ENCODE results near the gene NUP133. TPM values are rescaled to one million over a fixed set of nuclear protein-coding genes. Genes with fewer than 3 reads are reported as not detected.

Gene NUP133
- total RNA-seq, 1 experiment from 2014 or later = 59.0 TPM

GRCh38 chr1:229447809-229448252 lies 60.3 kb downstream of the NUP133 start:
- POLR2A ChIA-PET (ENCODE audit: low non-redundant PET) = no interaction called here

GRCh38 chr1:229445828-229446227 lies 62.3 kb downstream of the NUP133 start:
- H3K36me3 ChIP-seq (ENCODE audit: insufficient read depth, low read length, poor library complexity, severe bottlenecking) = peaks cover 15% of the 10 kb centered on the region
- H3K9me3 ChIP-seq (ENCODE audit: low read depth, low read length, poor library complexity, severe bottlenecking) = no peaks in the 10 kb centered on the region
- ChIA-PET CTCF (no interaction called here), POLR2A (ENCODE audit: low non-redundant PET) (no interaction called here)
- no peaks in the 10 kb centered on the region for H3K27me3 ChIP-seq (replicated peaks; ENCODE audit: insufficient read depth, low read depth, low read length, poor library complexity)
- no TSS peak for BruUV-seq (replicated peaks)
- no peak overlapping the region for H3K4me3 ChIP-seq (ENCODE audit: low read depth, low read length, poor library complexity, severe bottlenecking)
- intact Hi-C loops (cut with micrococcal nuclease; ENCODE audit: unreplicated experiment) = no loop called here
- DNase-seq (ENCODE audit: low spot score) = no peak
- no peak for TF ChIP-seq CTCF (conservative IDR thresholded peaks at IDR 0.05; ENCODE audit: low read depth, low read length)
- TF ChIP-seq EZH2 (IDR thresholded peaks at IDR 0.05; ENCODE audit: borderline replicate concordance, low read depth, low read length, poor library complexity, severe bottlenecking) = no peak
- H3K4me1 ChIP-seq (ENCODE audit: insufficient read depth, low read length, poor library complexity, severe bottlenecking) = no peaks in the 10 kb centered on the region
- no peak overlapping the region for H3K27ac ChIP-seq (ENCODE audit: low read depth, low read length, poor library complexity, severe bottlenecking)

More at GRCh38 chr1:229447809-229448252, 60.3 kb downstream of the NUP133 start:
- Histone ChIP-seq H3K27me3 (replicated peaks; ENCODE audit: insufficient read depth, low read depth, low read length, poor library complexity) (no peaks in the 10 kb centered on the region), H3K27ac (ENCODE audit: low read depth, low read length, poor library complexity, severe bottlenecking) (no peak overlapping the region), H3K36me3 (ENCODE audit: insufficient read depth, low read length, poor library complexity, severe bottlenecking) (peaks cover 18% of the 10 kb centered on the region), H3K4me3 (ENCODE audit: low read depth, low read length, poor library complexity, severe bottlenecking) (no peak overlapping the region), H3K4me1 (ENCODE audit: insufficient read depth, low read length, poor library complexity, severe bottlenecking) (no peaks in the 10 kb centered on the region), H3K9me3 (ENCODE audit: low read depth, low read length, poor library complexity, severe bottlenecking) (no peaks in the 10 kb centered on the region)
- TF ChIP-seq CTCF (conservative IDR thresholded peaks at IDR 0.05; ENCODE audit: low read depth, low read length) (no peak), EZH2 (IDR thresholded peaks at IDR 0.05; ENCODE audit: borderline replicate concordance, low read depth, low read length, poor library complexity, severe bottlenecking) (no peak)
- CTCF ChIA-PET = no interaction called here
- BruUV-seq (replicated peaks) = no TSS peak
- DNase-seq (ENCODE audit: low spot score) = no peak
- intact Hi-C loops (cut with micrococcal nuclease; ENCODE audit: unreplicated experiment) = no loop called here

DNA sequence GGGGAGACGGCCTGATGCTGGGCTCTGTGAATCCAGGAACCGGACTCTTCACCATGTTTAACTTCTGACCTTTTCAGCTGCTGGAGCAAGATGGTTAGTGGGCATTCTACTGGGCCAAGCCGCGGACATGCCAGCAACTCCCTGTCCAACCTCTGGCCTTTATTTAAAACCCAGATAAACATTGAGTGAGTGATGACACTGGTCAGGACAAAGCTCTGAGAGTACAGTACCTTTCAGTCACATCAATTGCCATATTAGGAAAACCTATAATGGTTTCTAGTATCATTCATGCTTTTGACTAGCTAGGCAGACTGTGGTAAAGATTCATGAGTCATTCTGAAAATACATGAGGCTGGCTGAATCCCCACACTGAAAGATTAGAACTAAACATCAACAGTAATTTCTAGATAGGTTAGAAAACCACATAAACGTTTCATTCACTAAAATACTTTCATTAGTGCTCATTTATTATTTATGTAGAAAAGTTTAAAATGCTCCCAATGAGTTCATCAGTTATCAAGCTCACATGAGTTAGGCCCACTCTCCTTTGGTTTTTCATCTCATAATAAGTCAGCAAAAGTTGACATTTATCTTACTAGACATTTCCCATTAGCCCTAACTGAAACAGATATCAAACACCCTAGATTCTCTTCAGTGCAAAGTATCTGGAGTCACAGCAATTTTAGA lies 67.1 kb downstream of the NUP133 start:
- Histone ChIP-seq H3K27me3 (replicated peaks; ENCODE audit: insufficient read depth, low read depth, low read length, poor library complexity) (no peaks in the 10 kb centered on the region), H3K36me3 (ENCODE audit: insufficient read depth, low read length, poor library complexity, severe bottlenecking) (peaks cover 12% of the 10 kb centered on the region), H3K4me1 (ENCODE audit: insufficient read depth, low read length, poor library complexity, severe bottlenecking) (no peaks in the 10 kb centered on the region), H3K27ac (ENCODE audit: low read depth, low read length, poor library complexity, severe bottlenecking) (no peak overlapping the region), H3K9me3 (ENCODE audit: low read depth, low read length, poor library complexity, severe bottlenecking) (no peaks in the 10 kb centered on the region), H3K4me3 (ENCODE audit: low read depth, low read length, poor library complexity, severe bottlenecking) (no peak overlapping the region)
- intact Hi-C loops (cut with micrococcal nuclease; ENCODE audit: unreplicated experiment) = no loop called here
- BruUV-seq (replicated peaks) = no TSS peak
- CTCF ChIA-PET = no interaction called here
- DNase-seq (ENCODE audit: low spot score) = no peak
- no peak for TF ChIP-seq EZH2 (IDR thresholded peaks at IDR 0.05; ENCODE audit: borderline replicate concordance, low read depth, low read length, poor library complexity, severe bottlenecking)
- TF ChIP-seq CTCF (conservative IDR thresholded peaks at IDR 0.05; ENCODE audit: low read depth, low read length) = no peak
- POLR2A ChIA-PET (ENCODE audit: low non-redundant PET) = no interaction called here
